NOMO-1 treated with dmso at 0.1 percent for 144 hours (cell line): ENCODE data around the gene ISL2.

Experiments used
- DNase-seq: peaks from one replicate; lab custom pipeline; 2025; ENCODE audit not compliant: unreplicated experiment; lab: John Stamatoyannopoulos, UW

ISL2 gene

DNA sequence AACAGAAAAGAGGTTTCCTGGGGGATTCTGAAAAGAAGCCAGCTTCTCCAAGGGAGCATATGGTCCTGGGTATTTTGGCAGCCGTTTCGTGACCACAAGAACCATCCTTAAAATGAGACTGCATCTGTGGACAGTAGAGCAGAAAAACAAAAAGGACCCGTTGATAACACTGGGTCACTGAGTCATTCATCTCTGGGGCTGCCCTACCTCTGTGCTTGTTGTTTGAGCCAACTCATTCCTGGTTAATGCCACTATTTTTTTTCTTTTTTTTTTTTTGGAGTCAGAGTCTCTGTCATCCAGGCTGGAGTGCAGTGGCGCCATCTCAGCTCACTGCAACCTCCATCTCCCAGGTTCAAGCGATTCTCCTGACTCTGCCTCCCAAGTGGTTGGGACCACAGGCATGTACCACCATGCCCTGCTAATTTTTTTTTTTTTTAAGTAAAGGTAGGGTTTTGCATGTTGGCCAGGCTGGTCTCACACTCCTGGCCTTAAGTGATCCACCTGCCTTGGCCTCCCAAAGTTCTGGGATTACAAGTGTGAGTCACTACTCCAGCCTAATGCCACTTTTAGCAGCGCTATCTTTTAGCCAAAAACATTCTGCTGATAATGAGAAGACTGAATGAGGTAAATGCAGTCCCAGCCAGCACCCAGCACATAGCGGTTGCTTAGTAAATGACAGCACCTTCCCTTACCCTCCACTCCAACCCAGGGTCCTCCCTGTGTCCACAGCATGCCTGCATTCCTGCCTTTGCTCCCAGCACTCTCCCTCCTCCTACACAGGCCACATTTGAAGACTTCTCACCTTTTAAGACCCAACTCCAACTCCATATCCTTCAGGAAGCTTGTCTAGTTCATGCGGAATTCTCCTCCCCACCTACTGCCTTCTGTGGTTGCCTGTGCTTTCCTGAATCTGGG is 9.1 kb upstream of the ISL2 start:
- DNase-seq: no peak

DNA sequence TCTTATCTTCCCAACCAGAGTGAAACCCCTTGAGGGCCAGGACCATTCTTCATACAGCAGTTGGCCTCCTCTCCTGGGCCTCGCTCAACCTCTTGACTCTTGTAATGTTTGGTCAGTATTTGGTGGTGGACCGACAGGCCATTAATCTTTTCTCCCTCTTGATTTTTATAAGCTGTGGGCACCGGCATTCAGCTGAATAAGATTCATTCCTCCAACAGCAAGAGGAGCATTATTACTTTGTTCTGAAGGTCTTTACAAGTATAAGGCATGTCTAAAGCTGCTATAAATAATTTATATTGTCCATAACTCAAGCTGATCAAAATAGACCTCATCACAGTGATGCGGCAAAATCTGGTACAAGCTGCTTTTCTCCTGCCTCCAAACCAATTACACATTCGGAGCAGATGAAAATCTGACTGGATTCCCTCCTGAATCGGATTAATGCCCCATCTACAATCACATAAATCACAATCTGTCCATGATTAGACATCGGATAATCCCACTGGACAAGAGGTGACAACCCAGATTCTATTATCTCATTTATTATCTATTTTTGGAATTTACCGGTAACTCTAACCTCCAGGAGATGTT is 8.4 kb upstream of the ISL2 start:
- DNase-seq: no peak

DNA sequence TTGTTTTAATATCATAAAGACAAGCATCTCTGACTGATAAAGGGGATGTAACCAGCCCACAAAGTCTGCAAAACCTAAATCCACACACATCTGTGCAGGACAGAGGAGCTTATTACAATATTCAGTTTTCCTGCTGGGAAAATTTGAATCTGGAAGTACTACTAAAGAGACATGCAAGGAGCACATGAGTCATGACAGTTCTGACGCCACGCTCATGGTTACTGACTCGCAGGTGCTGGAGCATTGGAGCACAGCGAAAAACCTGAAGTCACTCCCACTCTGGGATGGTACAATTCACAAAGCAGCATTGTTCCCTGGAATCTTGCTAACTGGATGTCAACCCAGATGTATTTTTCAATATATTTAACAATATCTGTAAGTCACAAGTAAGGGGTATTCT is 7.6 kb upstream of the ISL2 start:
- DNase-seq: no peak

DNA sequence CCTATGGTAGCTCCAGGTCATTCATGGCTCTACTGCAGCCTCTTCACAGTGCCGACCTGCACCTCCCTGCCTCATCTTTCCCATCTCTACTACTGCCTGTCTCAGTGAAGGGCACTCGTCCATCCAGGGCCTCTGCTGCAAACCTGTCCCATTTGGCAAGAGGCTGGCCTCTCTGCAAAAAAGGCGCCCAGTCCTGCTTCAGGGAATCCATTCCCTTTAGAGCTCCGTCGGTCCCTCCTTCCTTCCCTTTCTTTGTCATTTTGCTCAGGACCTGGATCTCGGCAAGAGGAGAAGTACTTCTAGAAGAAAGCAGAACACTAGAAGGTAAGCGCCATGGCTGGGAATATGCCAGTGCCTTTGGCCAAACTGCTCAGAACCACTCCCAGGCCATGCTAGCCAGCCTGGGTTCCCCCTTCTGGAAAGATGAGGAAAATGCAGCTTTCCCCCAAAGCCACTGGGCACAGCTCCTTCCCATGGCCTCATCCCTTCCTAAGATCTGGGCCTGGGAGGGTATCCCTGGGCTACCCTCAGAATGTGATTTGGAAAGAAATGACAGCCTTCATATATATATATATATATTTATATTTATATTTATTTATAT is 6.4 kb upstream of the ISL2 start:
- no peak for DNase-seq

DNA sequence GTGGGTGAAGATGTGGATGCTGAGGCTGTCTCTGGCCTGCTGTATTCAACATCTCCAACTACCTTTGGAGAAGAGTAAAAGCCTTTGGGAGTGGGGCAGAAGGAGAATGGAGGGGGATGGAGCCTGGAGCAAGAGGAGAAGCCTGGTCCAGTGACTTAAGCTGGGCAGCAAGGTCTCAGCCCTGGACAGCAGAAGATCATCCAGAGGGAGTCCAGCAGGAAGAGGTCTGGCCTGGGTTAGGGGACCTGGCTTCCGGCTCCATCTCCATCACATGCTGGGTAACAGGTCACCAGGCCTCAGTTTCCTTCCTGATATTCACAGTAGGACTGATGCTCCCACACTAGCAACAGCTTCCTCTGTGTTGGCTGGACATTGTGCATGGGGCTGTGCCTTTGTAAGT is 3.8 kb upstream of the ISL2 start:
- no peak for DNase-seq

DNA sequence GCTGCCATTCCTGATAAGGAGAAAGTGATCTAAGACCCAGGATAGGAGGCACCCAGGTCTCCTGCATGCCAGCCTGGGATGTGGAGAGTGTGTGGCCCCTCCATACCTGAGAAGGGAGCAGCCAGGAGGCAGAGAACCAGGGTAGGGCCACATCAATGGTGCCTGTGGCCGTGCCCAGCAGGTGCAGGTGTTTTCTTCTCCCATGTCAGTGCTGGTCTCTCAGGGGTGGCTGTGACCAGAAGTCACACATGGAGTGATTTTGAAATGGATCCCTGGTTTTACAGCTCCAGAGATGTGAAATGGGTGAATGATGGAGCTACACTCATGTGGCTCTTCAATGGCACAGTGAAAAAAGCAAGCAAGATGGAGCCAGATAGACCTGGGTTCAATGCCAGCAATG is 3.3 kb upstream of the ISL2 start:
- DNase-seq: no peak

DNA sequence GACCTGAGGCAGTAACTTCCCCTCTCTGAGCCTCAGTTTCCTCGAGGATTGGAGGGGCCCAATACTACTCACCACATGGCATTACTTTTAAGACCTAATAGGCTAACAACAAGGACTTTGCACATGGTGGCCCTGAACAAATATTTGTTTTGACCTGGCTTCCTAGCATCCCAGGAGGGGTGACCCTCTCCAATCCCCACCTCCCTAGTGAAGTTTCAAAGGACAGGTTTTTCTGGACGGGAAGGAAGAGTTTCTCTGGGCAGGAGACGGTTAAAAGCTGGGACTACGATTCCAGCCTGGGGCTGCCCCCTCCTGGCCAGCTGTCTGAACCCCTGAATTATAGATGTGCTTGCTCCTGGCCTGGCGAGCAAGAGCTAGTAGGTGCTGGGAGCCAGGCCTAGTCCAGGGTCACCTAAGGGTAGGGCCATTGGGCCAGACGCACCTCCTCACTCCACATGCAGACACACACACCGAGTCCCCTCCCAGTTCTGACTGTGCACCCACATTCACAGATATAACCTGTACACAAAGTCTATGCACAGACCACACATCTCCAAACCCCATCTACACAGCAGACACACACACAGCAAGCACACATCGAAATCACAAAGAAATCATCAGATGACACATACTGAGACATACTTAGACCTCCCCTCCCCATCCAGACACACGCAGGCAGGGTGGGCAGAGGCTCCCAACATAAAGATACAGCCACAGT is 2.7 kb upstream of the ISL2 start:
- no peak for DNase-seq

DNA sequence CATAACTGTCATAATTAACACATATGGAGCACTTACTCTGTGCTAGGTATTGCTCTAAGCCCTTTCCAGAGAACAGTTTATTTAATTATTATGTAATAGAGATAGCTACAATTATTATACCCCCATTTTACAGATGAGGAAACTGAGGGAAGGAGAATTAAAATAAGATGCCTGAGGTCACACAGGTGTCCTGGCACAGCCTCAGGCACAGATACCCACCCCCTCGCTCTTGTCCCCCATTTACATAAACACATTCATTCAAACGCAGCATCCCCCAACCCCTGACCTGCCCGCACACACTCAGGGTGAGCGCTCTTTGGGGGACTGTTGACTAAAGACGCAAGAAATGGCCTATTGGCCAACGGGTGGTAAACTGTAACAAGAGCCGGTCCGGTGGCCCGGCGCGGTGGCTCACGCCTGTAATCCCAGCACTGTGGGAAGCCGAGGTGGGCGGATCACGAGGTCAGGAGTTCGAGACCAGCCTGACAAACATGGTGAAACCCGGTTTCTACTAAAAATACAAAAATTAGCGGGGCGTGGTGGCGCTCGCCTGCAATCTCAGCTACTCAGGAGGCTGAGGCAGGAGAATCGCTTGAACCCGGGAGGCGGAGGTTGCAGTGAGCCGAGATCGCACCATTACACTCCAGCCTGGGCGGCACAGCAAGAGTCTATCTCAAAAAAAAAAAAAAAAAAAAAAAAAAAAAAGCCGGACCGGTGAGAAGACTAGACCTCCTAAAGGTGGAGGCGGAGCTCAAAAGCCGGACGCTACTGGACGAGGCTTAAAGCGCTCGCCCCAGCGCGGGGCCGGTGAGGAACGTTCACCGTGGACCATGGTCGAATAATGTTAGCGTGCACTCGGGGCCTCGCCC is 1.9 kb upstream of the ISL2 start:
- no peak for DNase-seq

DNA sequence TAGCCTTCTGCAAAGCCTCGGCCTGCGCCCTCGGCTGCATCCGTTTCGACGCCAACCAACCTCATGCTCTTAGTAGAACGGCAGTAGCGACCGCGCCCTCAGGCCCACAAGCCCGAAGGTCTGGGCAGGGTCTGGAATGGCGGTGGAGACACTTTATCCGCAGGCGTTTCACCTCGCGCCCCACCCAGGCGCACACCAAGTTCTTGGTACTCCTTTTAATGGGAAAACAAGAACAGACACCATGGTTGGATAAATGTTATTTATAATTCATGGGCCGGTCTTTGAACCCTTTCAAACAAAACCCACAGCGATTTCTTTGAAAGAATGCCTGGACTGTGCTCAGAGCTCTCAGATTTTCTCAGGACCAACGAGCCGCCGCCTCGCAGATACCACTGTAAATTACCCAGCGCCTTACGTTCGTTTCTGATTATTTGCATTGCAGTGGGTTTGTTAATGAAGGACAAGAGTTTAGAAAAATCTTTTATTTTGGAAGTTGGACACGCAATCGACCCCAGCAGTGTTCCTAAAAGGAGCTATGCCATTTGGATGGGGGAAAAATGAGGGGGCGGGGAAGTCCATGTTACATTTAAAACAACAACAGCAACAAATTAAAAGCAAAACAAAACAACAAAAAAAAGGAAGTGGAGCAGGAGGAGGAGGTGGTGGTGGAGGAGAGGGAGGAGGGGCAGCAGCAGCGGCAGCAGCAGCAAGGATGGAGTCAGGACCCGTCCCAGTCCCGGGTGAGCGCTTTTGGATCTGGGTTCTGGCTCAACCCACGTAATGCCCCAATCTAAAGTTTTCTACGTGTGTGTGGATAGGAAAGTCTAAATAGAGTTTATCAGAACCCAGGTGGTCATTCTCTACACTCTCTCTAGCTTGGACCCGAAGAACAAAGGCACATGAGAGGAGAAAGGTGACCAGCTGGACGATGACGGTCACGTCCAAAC is 993 bp upstream of the ISL2 start:
- no peak for DNase-seq

DNA sequence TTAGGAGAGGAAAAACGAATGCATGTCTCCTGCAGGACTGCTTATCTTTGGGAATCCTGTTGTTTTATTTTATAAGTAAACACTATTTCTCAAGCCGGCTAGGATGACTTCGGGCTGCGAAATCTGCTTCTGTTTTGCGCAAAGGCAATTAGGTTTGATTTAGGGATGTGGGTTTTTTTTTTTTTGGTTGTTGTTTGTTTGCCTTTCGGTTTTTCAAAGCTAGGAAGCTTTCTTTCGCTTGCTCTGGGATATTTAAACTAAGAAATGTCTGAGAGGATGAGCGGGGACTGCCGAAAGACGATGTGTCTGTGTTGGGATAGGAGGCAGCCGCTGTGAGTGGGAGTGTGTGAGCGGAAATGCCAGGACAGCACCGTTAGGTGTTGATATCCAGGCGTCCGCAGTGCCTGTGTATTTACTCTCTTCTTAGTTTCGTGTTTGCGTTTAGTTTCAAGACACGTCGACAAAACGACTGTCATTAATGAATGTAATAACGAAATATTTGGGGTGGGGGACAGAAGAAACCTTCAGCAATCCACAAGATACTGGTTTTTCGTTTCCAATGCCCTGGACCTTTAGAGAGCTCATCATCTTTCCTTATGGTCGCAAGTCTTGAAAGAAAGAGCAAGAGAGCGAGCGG is 604 bp downstream of the ISL2 start:
- DNase-seq: no peak

DNA sequence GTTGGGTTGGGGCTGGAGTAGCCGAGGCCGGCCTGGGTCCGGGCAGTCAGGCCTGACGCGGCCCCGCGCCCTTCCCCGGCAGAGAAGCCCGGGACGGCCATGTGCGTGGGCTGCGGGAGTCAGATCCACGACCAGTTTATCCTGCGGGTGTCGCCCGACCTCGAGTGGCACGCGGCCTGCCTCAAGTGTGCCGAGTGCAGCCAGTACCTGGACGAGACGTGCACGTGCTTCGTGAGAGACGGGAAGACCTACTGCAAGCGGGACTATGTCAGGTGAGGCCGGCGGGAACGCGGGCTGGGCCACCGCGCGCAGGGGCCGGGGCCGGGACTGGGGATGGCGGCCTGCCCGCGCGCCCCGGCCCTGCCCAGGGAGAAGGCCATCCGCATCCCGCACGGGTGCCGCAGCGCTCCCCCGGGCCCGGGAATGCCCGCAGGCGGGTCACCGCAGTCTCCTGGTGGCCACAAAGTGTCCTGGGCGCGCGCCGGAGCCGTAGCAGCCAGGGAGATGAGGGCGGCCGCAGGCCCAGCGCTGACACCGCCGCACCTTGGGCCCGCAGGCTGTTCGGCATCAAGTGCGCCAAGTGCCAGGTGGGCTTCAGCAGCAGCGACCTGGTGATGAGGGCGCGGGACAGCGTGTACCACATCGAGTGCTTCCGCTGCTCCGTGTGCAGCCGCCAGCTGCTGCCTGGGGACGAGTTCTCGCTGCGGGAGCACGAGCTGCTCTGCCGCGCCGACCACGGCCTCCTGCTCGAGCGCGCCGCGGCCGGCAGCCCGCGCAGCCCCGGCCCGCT is 1.3 kb downstream of the ISL2 start:
- no peak for DNase-seq

DNA sequence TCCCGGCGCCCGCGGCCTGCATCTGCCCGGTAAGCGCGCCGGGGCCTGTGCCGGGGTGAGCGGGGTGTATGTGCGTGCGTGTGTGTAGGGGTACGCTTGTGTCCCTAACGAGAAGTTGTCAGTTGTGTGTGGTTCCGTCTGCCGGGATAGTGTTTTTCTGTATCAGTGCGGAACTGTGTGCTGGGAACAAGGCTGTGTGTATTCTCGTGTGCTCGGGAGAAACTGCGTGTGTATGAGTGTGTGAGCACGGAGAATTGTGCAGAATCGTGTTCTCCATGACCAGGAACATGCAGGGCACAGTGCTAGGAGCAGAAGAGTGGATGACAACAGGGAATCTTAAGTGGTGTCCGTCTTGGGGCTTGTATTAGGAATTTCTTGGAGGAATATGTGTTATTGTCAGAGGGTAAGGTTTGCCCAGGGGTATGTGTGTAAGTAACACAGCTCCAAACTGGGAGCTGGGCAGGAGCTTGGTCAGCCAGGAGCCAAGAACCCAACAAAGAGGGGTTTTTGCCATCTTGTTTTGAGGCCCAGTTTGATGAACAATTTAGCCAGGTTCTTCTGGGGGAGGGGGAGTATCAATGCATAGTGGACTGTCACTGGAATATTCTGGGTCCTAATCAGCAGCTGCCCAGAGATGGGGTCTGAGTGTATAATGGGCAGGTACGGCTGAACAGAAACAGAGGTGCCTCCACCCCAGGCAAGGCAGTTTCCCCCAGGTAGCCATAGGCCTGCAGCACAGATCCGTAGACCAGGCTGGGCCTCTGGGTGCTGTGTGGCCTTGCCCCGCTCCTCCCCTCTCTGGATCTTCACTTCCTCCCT is 2.1 kb downstream of the ISL2 start:
- DNase-seq: no peak

DNA sequence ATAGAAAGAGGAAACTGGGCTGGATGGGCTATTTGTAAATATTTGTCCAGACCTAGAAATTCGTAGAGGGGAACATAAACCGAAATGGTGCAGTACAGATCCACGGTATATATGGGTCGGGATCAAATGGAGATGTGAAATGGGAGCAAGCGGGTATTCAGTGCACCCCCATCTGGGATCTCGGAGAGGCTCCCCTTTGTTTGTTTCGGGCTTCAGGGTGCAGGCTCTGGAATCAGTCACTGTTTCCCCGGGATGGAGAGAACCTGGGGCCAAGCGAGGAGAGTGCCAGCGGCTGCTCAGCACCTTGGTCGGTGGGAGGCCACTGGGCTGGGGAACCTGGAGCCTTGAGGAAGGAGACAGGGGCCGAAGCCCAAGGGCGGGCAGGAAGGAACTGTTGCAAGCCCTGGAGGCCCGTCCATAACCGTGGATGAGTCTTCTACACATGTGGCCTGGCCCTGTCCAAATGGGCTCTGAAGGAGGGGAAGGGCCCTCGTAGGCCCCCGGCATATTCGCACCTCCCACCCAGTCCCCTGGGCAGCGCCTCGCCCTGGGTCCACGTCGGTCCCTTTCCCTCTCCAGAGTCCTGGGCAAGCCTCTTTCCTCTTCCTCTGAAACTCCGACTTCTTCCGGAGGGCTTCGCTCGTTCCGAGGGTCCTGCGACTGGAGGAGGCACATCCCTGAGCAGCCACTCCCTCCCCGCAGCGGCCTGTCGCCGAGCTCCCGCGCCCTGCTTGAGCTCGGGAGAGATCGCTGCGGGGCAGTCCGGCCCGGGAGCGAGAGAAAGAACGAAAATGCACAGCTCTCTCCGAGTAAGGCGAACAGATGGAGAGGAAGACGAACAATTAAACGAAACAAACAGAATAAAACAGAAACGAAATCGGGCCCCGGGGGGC is 3.0 kb downstream of the ISL2 start:
- DNase-seq: peak; percentile 33

DNA sequence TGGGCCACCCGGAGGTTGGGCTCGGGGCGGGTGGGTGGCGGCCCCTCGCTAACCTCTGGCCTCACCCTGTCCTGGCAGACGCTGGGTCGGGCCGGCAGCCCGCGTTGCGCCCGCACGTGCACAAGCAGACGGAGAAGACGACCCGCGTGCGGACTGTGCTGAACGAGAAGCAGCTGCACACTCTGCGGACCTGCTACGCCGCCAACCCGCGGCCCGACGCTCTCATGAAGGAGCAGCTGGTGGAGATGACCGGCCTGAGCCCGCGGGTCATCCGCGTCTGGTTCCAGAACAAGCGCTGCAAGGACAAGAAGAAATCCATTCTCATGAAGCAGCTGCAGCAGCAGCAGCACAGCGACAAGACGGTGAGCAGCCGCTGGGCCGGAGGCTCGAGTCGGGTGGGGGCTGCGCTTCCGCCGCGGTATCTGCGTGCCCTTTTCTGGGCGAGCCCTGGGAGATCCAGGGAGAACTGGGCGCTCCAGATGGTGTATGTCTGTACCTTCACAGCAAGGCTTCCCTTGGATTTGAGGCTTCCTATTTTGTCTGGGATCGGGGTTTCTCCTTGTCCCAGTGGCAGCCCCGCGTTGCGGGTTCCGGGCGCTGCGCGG is 3.7 kb downstream of the ISL2 start:
- no peak for DNase-seq

DNA sequence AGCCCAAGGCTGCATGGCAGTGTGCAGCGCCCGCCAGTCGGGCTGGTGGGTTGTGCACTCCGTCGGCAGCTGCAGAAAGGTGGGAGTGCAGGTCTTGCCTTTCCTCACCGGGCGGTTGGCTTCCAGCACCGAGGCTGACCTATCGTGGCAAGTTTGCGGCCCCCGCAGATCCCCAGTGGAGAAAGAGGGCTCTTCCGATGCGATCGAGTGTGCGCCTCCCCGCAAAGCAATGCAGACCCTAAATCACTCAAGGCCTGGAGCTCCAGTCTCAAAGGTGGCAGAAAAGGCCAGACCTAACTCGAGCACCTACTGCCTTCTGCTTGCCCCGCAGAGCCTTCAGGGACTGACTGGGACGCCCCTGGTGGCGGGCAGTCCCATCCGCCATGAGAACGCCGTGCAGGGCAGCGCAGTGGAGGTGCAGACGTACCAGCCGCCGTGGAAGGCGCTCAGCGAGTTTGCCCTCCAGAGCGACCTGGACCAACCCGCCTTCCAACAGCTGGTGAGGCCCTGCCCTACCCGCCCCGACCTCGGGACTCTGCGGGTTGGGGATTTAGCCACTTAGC is 4.3 kb downstream of the ISL2 start:
- DNase-seq: no peak
